Measurements from ENCODE around the gene HMCN2.

Gene HMCN2

DNA sequence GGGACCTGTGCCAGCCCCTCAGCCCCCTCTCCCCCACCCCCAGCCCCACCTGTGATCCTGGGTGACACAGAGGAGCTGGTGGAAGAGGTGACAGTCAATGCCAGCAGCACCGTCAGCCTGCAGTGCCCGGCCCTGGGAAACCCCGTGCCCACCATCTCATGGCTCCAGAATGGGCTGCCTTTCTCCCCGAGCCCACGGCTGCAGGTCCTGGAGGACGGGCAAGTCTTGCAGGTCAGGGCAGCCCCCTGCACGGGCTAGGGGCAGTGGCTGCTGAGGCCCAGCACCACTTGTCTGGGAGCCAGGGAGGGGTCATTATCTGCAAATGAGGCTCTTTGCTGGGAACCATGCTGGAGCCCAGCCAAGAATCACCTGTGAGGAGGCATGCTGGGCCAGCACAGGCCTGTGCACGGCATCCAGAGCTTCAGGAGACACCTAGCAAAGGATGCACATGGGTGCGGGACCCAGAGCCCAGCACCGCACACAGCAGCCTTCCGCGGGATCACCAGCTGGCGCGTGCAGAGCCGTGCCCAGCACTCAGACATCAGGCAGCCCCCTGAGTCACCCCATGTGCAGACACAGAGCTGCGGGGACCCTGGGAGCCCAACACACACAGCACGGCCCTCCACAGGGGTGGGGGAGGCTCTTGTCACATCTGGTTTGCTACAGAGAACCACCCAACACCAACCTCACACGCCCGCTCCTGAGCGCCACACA is 117.2 kb downstream of the HMCN2 start:
- Histone ChIP-seq H3K9ac (ENCODE audit: low read length) (no peak overlapping the region), H3K79me2 (ENCODE audit: low read length) (no peaks in the 10 kb centered on the region), H3K4me1 (ENCODE audit: low read length) (no peaks in the 10 kb centered on the region), H4K20me1 (ENCODE audit: insufficient read depth, low read length) (no peaks in the 10 kb centered on the region), H3K4me2 (ENCODE audit: low read length) (no peak overlapping the region), H3K4me3 (ENCODE audit: low read length) (no peak overlapping the region), H3K27me3 (ENCODE audit: low read depth, low read length) (no peaks in the 10 kb centered on the region), H3K9me3 (ENCODE audit: insufficient read depth, low read length) (no peaks in the 10 kb centered on the region), H3K36me3 (replicated peaks; ENCODE audit: low read depth, low read length) (no peaks in the 10 kb centered on the region), H2AFZ (ENCODE audit: low read depth, low read length) (no peak overlapping the region), H3K27ac (ENCODE audit: low read length) (no peak overlapping the region)
- TF ChIP-seq EZH2phosphoT487 (IDR thresholded peaks at IDR 0.05; ENCODE audit: low read depth) = no peak
- TF ChIP-seq, protein P1, sequence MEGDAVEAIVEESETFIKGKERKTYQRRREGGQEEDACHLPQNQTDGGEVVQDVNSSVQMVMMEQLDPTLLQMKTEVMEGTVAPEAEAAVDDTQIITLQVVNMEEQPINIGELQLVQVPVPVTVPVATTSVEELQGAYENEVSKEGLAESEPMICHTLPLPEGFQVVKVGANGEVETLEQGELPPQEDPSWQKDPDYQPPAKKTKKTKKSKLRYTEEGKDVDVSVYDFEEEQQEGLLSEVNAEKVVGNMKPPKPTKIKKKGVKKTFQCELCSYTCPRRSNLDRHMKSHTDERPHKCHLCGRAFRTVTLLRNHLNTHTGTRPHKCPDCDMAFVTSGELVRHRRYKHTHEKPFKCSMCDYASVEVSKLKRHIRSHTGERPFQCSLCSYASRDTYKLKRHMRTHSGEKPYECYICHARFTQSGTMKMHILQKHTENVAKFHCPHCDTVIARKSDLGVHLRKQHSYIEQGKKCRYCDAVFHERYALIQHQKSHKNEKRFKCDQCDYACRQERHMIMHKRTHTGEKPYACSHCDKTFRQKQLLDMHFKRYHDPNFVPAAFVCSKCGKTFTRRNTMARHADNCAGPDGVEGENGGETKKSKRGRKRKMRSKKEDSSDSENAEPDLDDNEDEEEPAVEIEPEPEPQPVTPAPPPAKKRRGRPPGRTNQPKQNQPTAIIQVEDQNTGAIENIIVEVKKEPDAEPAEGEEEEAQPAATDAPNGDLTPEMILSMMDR (IDR thresholded peaks at IDR 0.05; ENCODE audit: low read depth, low read length) = no peak

DNA sequence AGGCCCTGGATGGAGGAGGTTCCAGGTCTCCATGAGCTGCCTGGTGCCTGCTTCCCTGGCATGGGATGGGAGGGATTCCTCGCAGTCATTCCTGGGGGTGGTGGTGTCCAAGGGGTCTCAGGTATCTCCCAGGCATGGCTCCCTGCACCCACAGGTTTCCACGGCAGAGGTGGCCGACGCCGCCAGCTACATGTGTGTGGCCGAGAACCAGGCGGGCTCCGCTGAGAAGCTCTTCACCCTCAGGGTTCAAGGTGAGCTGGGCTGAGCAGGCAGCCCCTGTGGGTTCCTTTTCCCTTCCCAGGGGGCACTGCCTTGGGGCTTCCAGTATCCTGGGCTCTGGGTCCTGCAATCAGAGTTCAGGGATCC is 117.8 kb downstream of the HMCN2 start:
- Histone ChIP-seq H3K27ac (ENCODE audit: low read length) (no peak overlapping the region), H3K4me2 (ENCODE audit: low read length) (no peak overlapping the region)

GRCh38 chr9:130383979-130384676 is 118.6 kb downstream of the HMCN2 start:
- no peak for TF ChIP-seq EZH2phosphoT487 (IDR thresholded peaks at IDR 0.05; ENCODE audit: low read depth)
- TF ChIP-seq, protein P1 (IDR thresholded peaks at IDR 0.05; ENCODE audit: low read depth, low read length) = no peak
- no peak overlapping the region for H3K4me3 ChIP-seq (ENCODE audit: low read length)
- H3K27ac ChIP-seq (ENCODE audit: low read length) = no peak overlapping the region
- no peak overlapping the region for H2AFZ ChIP-seq (ENCODE audit: low read depth, low read length)
- no peaks in the 10 kb centered on the region for H3K4me1 ChIP-seq (ENCODE audit: low read length)
- no peaks in the 10 kb centered on the region for H4K20me1 ChIP-seq (ENCODE audit: insufficient read depth, low read length)
- H3K4me2 ChIP-seq (ENCODE audit: low read length) = no peak overlapping the region
- no peaks in the 10 kb centered on the region for H3K9me3 ChIP-seq (ENCODE audit: insufficient read depth, low read length)
- no peaks in the 10 kb centered on the region for H3K27me3 ChIP-seq (ENCODE audit: low read depth, low read length)
- H3K9ac ChIP-seq (ENCODE audit: low read length) = no peak overlapping the region
- H3K79me2 ChIP-seq (ENCODE audit: low read length) = no peaks in the 10 kb centered on the region
- no peaks in the 10 kb centered on the region for H3K36me3 ChIP-seq (replicated peaks; ENCODE audit: low read depth, low read length)

More for the DNA sequence above, 117.8 kb downstream of the HMCN2 start:
- Histone ChIP-seq H3K79me2 (ENCODE audit: low read length) (no peaks in the 10 kb centered on the region), H3K9ac (ENCODE audit: low read length) (no peak overlapping the region), H3K4me1 (ENCODE audit: low read length) (no peaks in the 10 kb centered on the region), H3K27me3 (ENCODE audit: low read depth, low read length) (no peaks in the 10 kb centered on the region), H4K20me1 (ENCODE audit: insufficient read depth, low read length) (no peaks in the 10 kb centered on the region), H3K36me3 (replicated peaks; ENCODE audit: low read depth, low read length) (no peaks in the 10 kb centered on the region), H3K9me3 (ENCODE audit: insufficient read depth, low read length) (no peaks in the 10 kb centered on the region), H2AFZ (ENCODE audit: low read depth, low read length) (no peak overlapping the region), H3K4me3 (ENCODE audit: low read length) (no peak overlapping the region)
- TF ChIP-seq, protein P1 (IDR thresholded peaks at IDR 0.05; ENCODE audit: low read depth, low read length) = no peak
- TF ChIP-seq EZH2phosphoT487 (IDR thresholded peaks at IDR 0.05; ENCODE audit: low read depth) = no peak

DNA sequence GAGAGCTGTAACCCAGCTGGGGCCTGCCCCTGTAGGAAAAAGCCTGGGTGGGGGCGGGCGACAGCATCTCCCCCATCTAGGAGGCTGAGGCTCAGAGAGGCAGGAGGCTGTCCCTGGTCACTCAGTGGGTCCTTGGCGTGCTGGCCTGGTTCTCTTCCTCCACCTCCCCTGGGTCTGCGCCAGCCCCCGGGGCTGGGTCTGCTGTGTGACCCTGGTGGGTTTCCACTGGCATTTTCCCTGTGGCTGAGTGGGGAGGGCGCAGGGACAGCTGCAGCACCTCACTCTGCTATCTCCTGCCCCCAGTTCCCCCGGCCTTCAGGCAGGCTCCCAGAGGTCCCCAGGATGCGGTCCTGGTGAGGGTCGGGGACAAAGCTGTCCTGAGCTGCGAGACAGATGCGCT is 119.7 kb downstream of the HMCN2 start:
- Histone ChIP-seq H4K20me1 (ENCODE audit: insufficient read depth, low read length) (no peaks in the 10 kb centered on the region), H3K9ac (ENCODE audit: low read length) (no peak overlapping the region), H3K36me3 (replicated peaks; ENCODE audit: low read depth, low read length) (no peaks in the 10 kb centered on the region), H3K27me3 (ENCODE audit: low read depth, low read length) (no peaks in the 10 kb centered on the region), H3K4me1 (ENCODE audit: low read length) (no peaks in the 10 kb centered on the region), H3K79me2 (ENCODE audit: low read length) (no peaks in the 10 kb centered on the region), H3K4me3 (ENCODE audit: low read length) (no peak overlapping the region), H2AFZ (ENCODE audit: low read depth, low read length) (no peak overlapping the region), H3K4me2 (ENCODE audit: low read length) (no peak overlapping the region), H3K9me3 (ENCODE audit: insufficient read depth, low read length) (no peaks in the 10 kb centered on the region), H3K27ac (ENCODE audit: low read length) (no peak overlapping the region)
- no peak for TF ChIP-seq EZH2phosphoT487 (IDR thresholded peaks at IDR 0.05; ENCODE audit: low read depth)
- TF ChIP-seq, protein P1 (IDR thresholded peaks at IDR 0.05; ENCODE audit: low read depth, low read length) = no peak

All from OCI-LY3 (cell line).